Stimulated activated CD4-positive, alpha-beta T cell treated with anti-CD3 and anti-CD28 coated beads, Interleukin-2, amount 100 ng/mL, for 24 hours (primary cell): ENCODE results near the gene RASD1.
"Not testable (repeated sequence)": the region's sequence is repeated elsewhere in the genome, so short reads cannot be mapped to it uniquely, and the experiment has no call there.

ENCODE experiments used
- DNase-seq, 2 donors: peaks; one replicate each; pipeline ENCODE4 v3.0.0-alpha.2; 2020

Gene RASD1

GRCh38 chr17:17467720-17468119 is 28.5 kb downstream of the RASD1 start:
- no peak for DNase-seq

GRCh38 chr17:17467016-17467415 is 29.2 kb downstream of the RASD1 start:
- no peak for DNase-seq

GRCh38 chr17:17466511-17466910 is 29.7 kb downstream of the RASD1 start:
- DNase-seq = no peak

GRCh38 chr17:17465878-17466277 is 30.3 kb downstream of the RASD1 start:
- DNase-seq = not testable (repeated sequence)

- DNase-seq = no peak
Observed at GRCh38 chr17:17463821-17464220, 32.4 kb downstream of the RASD1 start.

GRCh38 chr17:17462048-17462824 is 34.0 kb downstream of the RASD1 start:
- no peak for DNase-seq

GRCh38 chr17:17460038-17460437 is 36.2 kb downstream of the RASD1 start:
- DNase-seq = no peak

GRCh38 chr17:17457680-17458079 is 38.5 kb downstream of the RASD1 start:
- no peak for DNase-seq

GRCh38 chr17:17456251-17456650 is 39.9 kb downstream of the RASD1 start:
- no peak for DNase-seq

- DNase-seq = no peak
Observed at GRCh38 chr17:17455173-17455572, 41.0 kb downstream of the RASD1 start.

- not testable (repeated sequence) for DNase-seq
Observed at GRCh38 chr17:17454700-17455099, 41.5 kb downstream of the RASD1 start.

GRCh38 chr17:17454276-17454675 is 41.9 kb downstream of the RASD1 start:
- DNase-seq = no peak

- no peak for DNase-seq
Observed at GRCh38 chr17:17453088-17453487, 43.1 kb downstream of the RASD1 start.

GRCh38 chr17:17448723-17449122 is 47.5 kb downstream of the RASD1 start:
- no peak for DNase-seq

- DNase-seq = no peak
Observed at GRCh38 chr17:17448076-17448475, 48.1 kb downstream of the RASD1 start.

- no peak for DNase-seq
Observed at GRCh38 chr17:17447264-17447663, 48.9 kb downstream of the RASD1 start.

- no peak for DNase-seq
Observed at GRCh38 chr17:17446666-17447155, 49.5 kb downstream of the RASD1 start.

GRCh38 chr17:17445925-17446665 is 50.1 kb downstream of the RASD1 start:
- no peak for DNase-seq

- no peak for DNase-seq
Observed at GRCh38 chr17:17445296-17445924, 50.8 kb downstream of the RASD1 start.
